GM10847 (cell line): Measurements from ENCODE around the gene C1orf116.

ENCODE experiments used
- POLR2A ChIP-seq: IDR thresholded peaks from 2 replicates; pipeline ENCODE4 v1.6.1; 2011; ENCODE audit not compliant: insufficient read length; ENCODE audit errors: extremely low read depth

C1orf116 gene

GRCh38 chr1:206971029-206971655, 61.4 kb downstream of the C1orf116 start:
- no peak for TF ChIP-seq POLR2A

- TF ChIP-seq POLR2A, result no peak
Observed at GRCh38 chr1:206970446-206970845, 62.1 kb downstream of the C1orf116 start, which contains the start of gene FCAMR. Gene FCAMR, minus strand, starts transcription at chr1:206970460. Its CDS starts 335 bp downstream, at chr1:206970125.

GRCh38 chr1:206969090-206969489, 63.5 kb downstream of the C1orf116 start:
- no peak for TF ChIP-seq POLR2A
